H1 (cell line): ENCODE results near the gene FGF14. TPM values are rescaled to one million over a fixed set of nuclear protein-coding genes. Genes with fewer than 3 reads are reported as not detected.
A peak's percentile ranks its signal among the peaks of the same experiment; 100 is the strongest.

ENCODE experiments used
- CTCF ChIA-PET: fragments of 300-600 bp; sonication (Branson Sonifier 250); formaldehyde crosslinking; loops from one replicate; lab custom pipeline; 2021; ENCODE audit not compliant: partially characterized antibody; lab: Charles Lee
- POLR2A ChIA-PET: fragments of 300-600 bp; sonication (Branson Sonifier 250); formaldehyde crosslinking; loops from one replicate; lab custom pipeline; 2021; ENCODE audit warnings: inconsistent platforms; ENCODE audit not compliant: partially characterized antibody; lab: Charles Lee
- DNase-seq, 2 experiments: peaks; one replicate each; pipeline versions ENCODE4 v3.0.0 to v3.0.0-alpha.2; 2010 to 2022; ENCODE audit warnings: low spot score in 2 of 2, low read depth in 1 of 2, mixed read lengths in 1 of 2
- FAIRE-seq: peaks from 2 replicates; lab custom pipeline; 2011; peaks lifted over from hg19 to GRCh38; lab: Jason Lieb, UNC
- H2AFZ ChIP-seq: 2 replicates; pipeline ENCODE4 v1.8.1; 2012; ENCODE audit warnings: low read length, inconsistent platforms
- H2AK5ac ChIP-seq: 2 replicates; pipeline ENCODE4 v1.6.1; 2013; ENCODE audit warnings: low read depth, low read length
- H2BK120ac ChIP-seq: replicated peaks from 2 replicates; pipeline ENCODE3; 2013; ENCODE audit warnings: low read depth, low read length, inconsistent platforms
- H2BK12ac ChIP-seq: 2 replicates; pipeline ENCODE4 v1.6.1; 2013; ENCODE audit warnings: low read depth, low read length
- H2BK15ac ChIP-seq: 2 replicates; pipeline ENCODE4 v1.6.1; 2013; ENCODE audit warnings: low read length
- H2BK20ac ChIP-seq: 2 replicates; pipeline ENCODE4 v1.6.1; 2013; ENCODE audit warnings: low read length
- H2BK5ac ChIP-seq: 2 replicates; pipeline ENCODE4 v1.6.1; 2013; ENCODE audit warnings: low read depth, low read length
- H3K14ac ChIP-seq: 2 replicates; pipeline ENCODE4 v1.6.1; 2013; ENCODE audit warnings: inconsistent platforms; ENCODE audit not compliant: insufficient read length
- H3K18ac ChIP-seq: 2 replicates; pipeline ENCODE4 v1.6.1; 2013; ENCODE audit warnings: low read length; ENCODE audit errors: extremely low read depth
- H3K23ac ChIP-seq: 2 replicates; pipeline ENCODE4 v1.6.1; 2013; ENCODE audit warnings: inconsistent platforms; ENCODE audit not compliant: insufficient read length
- H3K23me2 ChIP-seq: 2 replicates; pipeline ENCODE4 v1.6.1; 2013; ENCODE audit warnings: low read depth, low read length
- H3K27ac ChIP-seq: 2 replicates; pipeline ENCODE4 v1.6.1; 2011; ENCODE audit warnings: low read depth, low read length, inconsistent platforms
- H3K27me3 ChIP-seq, 4 experiments: replicated peaks in 1 of 4; 1 replicate in 1 of 4; 2 replicates in 3 of 4; pipeline versions ENCODE4 v1.6.1 to v1.8.1; 2011 to 2013; ENCODE audit warnings: low read length in 3 of 4, mild to moderate bottlenecking in 3 of 4, inconsistent platforms in 2 of 4, mixed read lengths in 2 of 4, moderate library complexity in 1 of 4; ENCODE audit not compliant: control insufficient read depth in 3 of 4, insufficient read depth in 3 of 4; ENCODE audit errors: extremely low read depth in 1 of 4
- H3K36me3 ChIP-seq, 4 experiments: 2 replicates each; pipeline versions ENCODE4 v1.6.1 to v1.8.1; 2011 to 2013; ENCODE audit warnings: mild to moderate bottlenecking in 4 of 4, low read length in 3 of 4, moderate library complexity in 2 of 4, control low read depth in 1 of 4, inconsistent platforms in 1 of 4; ENCODE audit not compliant: insufficient read depth in 4 of 4, control insufficient read depth in 2 of 4
- H3K4ac ChIP-seq: replicated peaks from 2 replicates; pipeline ENCODE3; 2013; ENCODE audit warnings: low read length, low read depth, mixed read lengths, inconsistent platforms; ENCODE audit not compliant: insufficient read length
- H3K4me1 ChIP-seq, 4 experiments: replicated peaks in 1 of 4; 1 replicate in 1 of 4; 2 replicates in 3 of 4; pipeline versions ENCODE4 v1.6.1 to v1.8.1; 2011 to 2013; ENCODE audit warnings: low read length in 3 of 4, inconsistent platforms in 2 of 4, mixed read lengths in 1 of 4; ENCODE audit not compliant: insufficient read depth in 4 of 4, control insufficient read depth in 3 of 4
- H3K4me2 ChIP-seq, 2 experiments: 2 replicates each; pipeline versions ENCODE4 v1.6.1 to v1.8.1; 2011 to 2013; ENCODE audit warnings: low read depth in 2 of 2, low read length in 2 of 2, control low read depth in 1 of 2, inconsistent platforms in 1 of 2, mild to moderate bottlenecking in 1 of 2; ENCODE audit not compliant: insufficient read depth in 1 of 2
- H3K4me3 ChIP-seq, 4 experiments: fragments of 200-600, 300-600 bp in 1 of 4; sonication (generic), shearing (Covaris generic), sonication (Bioruptor Twin) in 1 of 4; 2 replicates each; pipeline versions ENCODE4 v1.5.1 to v1.8.1; 2011 to 2016; ENCODE audit warnings: low read length in 4 of 4, low read depth in 3 of 4, control low read depth in 2 of 4, inconsistent platforms in 2 of 4, mild to moderate bottlenecking in 2 of 4, mixed read lengths in 1 of 4, moderate library complexity in 1 of 4; ENCODE audit not compliant: insufficient read depth in 2 of 4; ENCODE audit errors: extremely low read depth in 1 of 4
- H3K56ac ChIP-seq: replicated peaks from 2 replicates; pipeline ENCODE3; 2013; ENCODE audit warnings: low read depth, mild to moderate bottlenecking, mixed read lengths, low read length, inconsistent platforms; ENCODE audit not compliant: insufficient read length
- H3K79me1 ChIP-seq: 2 replicates; pipeline ENCODE4 v1.6.1; 2013; ENCODE audit warnings: low read depth, low read length, control low read depth
- H3K79me2 ChIP-seq, 2 experiments: 2 replicates each; pipeline versions ENCODE4 v1.6.1 to v1.8.1; 2012 to 2013; ENCODE audit warnings: low read length in 2 of 2, mild to moderate bottlenecking in 2 of 2, inconsistent platforms in 1 of 2; ENCODE audit not compliant: insufficient read depth in 2 of 2, control insufficient read depth in 1 of 2
- H3K9ac ChIP-seq, 4 experiments: replicated peaks in 1 of 4; 1 replicate in 1 of 4; 2 replicates in 3 of 4; pipeline versions ENCODE4 v1.6.1 to v1.8.1; 2011 to 2013; ENCODE audit warnings: low read depth in 3 of 4, low read length in 3 of 4, control low read depth in 2 of 4, mild to moderate bottlenecking in 2 of 4, moderate library complexity in 2 of 4, inconsistent platforms in 1 of 4; ENCODE audit errors: extremely low read depth in 1 of 4
- H3K9me3 ChIP-seq, 2 experiments: 2 replicates each; pipeline versions ENCODE4 v1.6.1 to v1.8.1; 2012 to 2013; ENCODE audit warnings: mild to moderate bottlenecking in 2 of 2, moderate library complexity in 2 of 2, control low read depth in 1 of 2, inconsistent platforms in 1 of 2, low read depth in 1 of 2, low read length in 1 of 2, mixed read lengths in 1 of 2; ENCODE audit not compliant: insufficient read depth in 2 of 2
- H4K20me1 ChIP-seq, 2 experiments: replicated peaks in 1 of 2; 2 replicates each; pipeline versions ENCODE3 to v1.8.1; 2011 to 2013; ENCODE audit warnings: inconsistent platforms in 2 of 2, low read length in 2 of 2, mild to moderate bottlenecking in 1 of 2; ENCODE audit not compliant: insufficient read depth in 2 of 2, control insufficient read depth in 1 of 2
- H4K5ac ChIP-seq: 2 replicates; pipeline ENCODE4 v1.6.1; 2013; ENCODE audit warnings: low read length, low read depth, mixed read lengths, inconsistent platforms; ENCODE audit not compliant: insufficient read length
- H4K8ac ChIP-seq: 2 replicates; pipeline ENCODE4 v1.8.0; 2013; ENCODE audit warnings: mild to moderate bottlenecking, moderate library complexity, low read length, inconsistent platforms; ENCODE audit not compliant: insufficient read depth; ENCODE audit errors: extremely low read depth
- H4K91ac ChIP-seq: replicated peaks from 2 replicates; pipeline ENCODE3; 2013; ENCODE audit warnings: low read length, mixed read lengths, inconsistent platforms; ENCODE audit not compliant: insufficient read length
- CREB1 ChIP-seq: IDR thresholded peaks from 2 replicates; pipeline ENCODE4 v1.6.1; 2012; ENCODE audit warnings: inconsistent platforms
- FOSL1 ChIP-seq: IDR thresholded peaks from 2 replicates; pipeline ENCODE4 v1.6.1; 2011; ENCODE audit warnings: mild to moderate bottlenecking, low read depth, low read length, moderate library complexity; ENCODE audit not compliant: insufficient read depth
- RAD21 ChIP-seq, 2 experiments: IDR thresholded peaks in 1 of 2; conservative IDR thresholded peaks in 1 of 2; 2 replicates each; pipeline ENCODE4 v1.6.1; 2011; ENCODE audit warnings: low read depth in 2 of 2, low read length in 2 of 2, improper control_type of control experiment in 1 of 2, inconsistent platforms in 1 of 2, mild to moderate bottlenecking in 1 of 2, moderate library complexity in 1 of 2
- SP4 ChIP-seq: IDR thresholded peaks from 2 replicates; pipeline ENCODE4 v1.6.1; 2012; ENCODE audit warnings: low read length, inconsistent platforms
- YY1 ChIP-seq: IDR thresholded peaks from 2 replicates; pipeline ENCODE4 v1.6.1; 2011; ENCODE audit warnings: low read depth, mild to moderate bottlenecking, low read length
- WGBS, 2 experiments: shearing (Covaris generic) in 1 of 2; methylation state at CpG; one replicate each; pipeline versions ENCODE4 v1.1.6 to v1.1.7; 2013 to 2015; ENCODE audit warnings: low lambda C conversion rate in 2 of 2, mixed read lengths in 2 of 2, inconsistent platforms in 1 of 2, low coverage in 1 of 2, missing lambda C conversion rate in 1 of 2; ENCODE audit not compliant: insufficient replicate concordance in 2 of 2, insufficient coverage in 1 of 2, insufficient read length in 1 of 2; ENCODE audit errors: extremely low coverage in 1 of 2, missing lambda C conversion rate in 1 of 2; 5-methylcytosine and 5-hydroxymethylcytosine counted together
- polyA plus RNA-seq, 7 experiments: library from polyadenylated mRNA; depleted of rRNA in 3 of 7; stranded (reverse) in 5 of 7; unstranded in 2 of 7; fragments of >200 nt in 5 of 7; fragments of 200-250 nt in 2 of 7; gene quantifications; 1 replicate in 5 of 7; 2 replicates in 1 of 7; 4 replicates in 1 of 7; pipeline versions ENCODE4 v1.2.1 to v1.2.3, GENCODE V29; 2011 to 2013; ENCODE audit warnings: missing spikeins in 2 of 7, mixed read lengths in 2 of 7
- total RNA-seq: library from RNA; stranded (reverse); fragmentation: NEBNext Ultra II Directional; extraction: Animal tissue kit (Norgen Biotek cat#: 25700); gene quantifications from 2 replicates; pipeline ENCODE4 v1.2.1, GENCODE V29; 2021
- TF ChIP-seq, protein P1 (sequence below), 3 experiments: IDR thresholded peaks; 1 replicate in 2 of 3; 2 replicates in 1 of 3; pipeline versions ENCODE4 v1.5.1 to v1.6.1; 2011; ENCODE audit warnings: low read length in 3 of 3, mild to moderate bottlenecking in 3 of 3, inconsistent platforms in 2 of 3, low read depth in 1 of 3, moderate library complexity in 1 of 3; ENCODE audit not compliant: insufficient read depth in 1 of 3; ENCODE audit errors: control extremely low read depth in 1 of 3

The FGF14 gene
- total and polyA plus RNA-seq, 2 of the 8 experiments (the other 6 are each of a cell fraction or from before 2014, with no cell fraction given), result 0.05 to 0.58 TPM

DNA sequence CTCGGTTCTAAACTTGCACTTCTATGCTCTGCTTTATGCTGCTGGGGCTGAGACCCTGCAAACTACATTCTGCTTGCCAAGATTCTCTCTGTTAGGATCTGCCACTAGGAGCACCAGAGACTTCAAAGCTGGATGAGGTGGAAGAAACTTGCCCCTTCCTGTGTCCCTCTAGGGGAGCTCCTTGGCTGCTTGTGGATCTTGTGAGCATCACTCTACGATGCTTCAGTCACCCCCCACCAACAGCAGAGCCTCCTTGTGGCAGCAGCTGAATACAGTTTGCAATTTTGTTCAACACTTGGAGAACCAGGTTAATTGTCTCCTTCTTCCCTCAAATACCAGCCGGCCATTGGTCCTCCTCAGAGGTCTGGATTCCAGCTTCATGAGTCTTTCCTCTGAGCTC, 310.6 kb downstream of the FGF14 start:
- Histone ChIP-seq H3K4ac (no peak overlapping the region), H3K23ac (no peak overlapping the region), H3K9ac (no peak overlapping the region), H3K79me2 (no peaks in the 10 kb centered on the region), H3K14ac (no peak overlapping the region), H2BK5ac (no peak overlapping the region), H4K5ac (no peak overlapping the region), H2BK15ac (no peak overlapping the region), H3K4me1 (no peaks in the 10 kb centered on the region), H3K27me3 (no peaks in the 10 kb centered on the region), H3K4me2 (no peak overlapping the region), H4K20me1 (no peaks in the 10 kb centered on the region), H4K91ac (no peak overlapping the region), H2BK120ac (no peak overlapping the region), H2BK20ac (no peak overlapping the region), H3K4me3 (no peak overlapping the region), H3K23me2 (no peaks in the 10 kb centered on the region), H3K9me3 (no peaks in the 10 kb centered on the region; a peak in 1 of 4 replicates), H3K18ac (no peak overlapping the region), H2BK12ac (no peak overlapping the region), H3K56ac (no peak overlapping the region), H3K27ac (no peak overlapping the region), H3K79me1 (no peaks in the 10 kb centered on the region), H2AK5ac (no peak overlapping the region), H4K8ac (no peak overlapping the region), H2AFZ (0 out of 2 replicates have a peak overlapping the region, but pooled peaks have one; percentile 38), H3K36me3 (no peaks in the 10 kb centered on the region)
- DNase-seq, result peak; percentile 56 to 73
- ChIA-PET POLR2A (no interaction called here), CTCF (interaction anchor here (0.5 to 3.7 kb wide), 46 partner anchors 9 to 466 kb away, joined by 3 to 26 read pairs (median 3); no protein-coding TSS in a partner anchor)
- TF ChIP-seq CREB1 (no peak), SP4 (no peak), RAD21 (IDR thresholded peaks at IDR 0.05 in 1 of 2, conservative IDR thresholded peaks at IDR 0.05 in 1 of 2; ENCODE audit: low read depth in 2 of 2, low read length in 2 of 2) (peak; percentile 63 to 68), YY1 (0 out of 2 replicates have a peak, but pooled peaks have one; percentile 60), FOSL1 (no peak)
- TF ChIP-seq, protein P1, sequence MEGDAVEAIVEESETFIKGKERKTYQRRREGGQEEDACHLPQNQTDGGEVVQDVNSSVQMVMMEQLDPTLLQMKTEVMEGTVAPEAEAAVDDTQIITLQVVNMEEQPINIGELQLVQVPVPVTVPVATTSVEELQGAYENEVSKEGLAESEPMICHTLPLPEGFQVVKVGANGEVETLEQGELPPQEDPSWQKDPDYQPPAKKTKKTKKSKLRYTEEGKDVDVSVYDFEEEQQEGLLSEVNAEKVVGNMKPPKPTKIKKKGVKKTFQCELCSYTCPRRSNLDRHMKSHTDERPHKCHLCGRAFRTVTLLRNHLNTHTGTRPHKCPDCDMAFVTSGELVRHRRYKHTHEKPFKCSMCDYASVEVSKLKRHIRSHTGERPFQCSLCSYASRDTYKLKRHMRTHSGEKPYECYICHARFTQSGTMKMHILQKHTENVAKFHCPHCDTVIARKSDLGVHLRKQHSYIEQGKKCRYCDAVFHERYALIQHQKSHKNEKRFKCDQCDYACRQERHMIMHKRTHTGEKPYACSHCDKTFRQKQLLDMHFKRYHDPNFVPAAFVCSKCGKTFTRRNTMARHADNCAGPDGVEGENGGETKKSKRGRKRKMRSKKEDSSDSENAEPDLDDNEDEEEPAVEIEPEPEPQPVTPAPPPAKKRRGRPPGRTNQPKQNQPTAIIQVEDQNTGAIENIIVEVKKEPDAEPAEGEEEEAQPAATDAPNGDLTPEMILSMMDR (IDR thresholded peaks at IDR 0.05; ENCODE audit: control extremely low read depth in 1 of 3, insufficient read depth in 1 of 3, low read depth in 1 of 3, low read length in 3 of 3), result peak; percentile 43 to 96 (median 84)
- 74% methylated on average over 3 of the region's 3 CpGs; no CpG with 5 or more reads in 1 of the 2 experiments for WGBS, 2 experiments
- peak; percentile 97 for FAIRE-seq
